Measurements from ENCODE around the gene MCM6. TPM values are rescaled to one million over a fixed set of nuclear protein-coding genes. Genes with fewer than 3 reads are reported as not detected.

The MCM6 gene
- polyA plus RNA-seq, 1 donor from 2014 or later, result 7.0 TPM

DNA sequence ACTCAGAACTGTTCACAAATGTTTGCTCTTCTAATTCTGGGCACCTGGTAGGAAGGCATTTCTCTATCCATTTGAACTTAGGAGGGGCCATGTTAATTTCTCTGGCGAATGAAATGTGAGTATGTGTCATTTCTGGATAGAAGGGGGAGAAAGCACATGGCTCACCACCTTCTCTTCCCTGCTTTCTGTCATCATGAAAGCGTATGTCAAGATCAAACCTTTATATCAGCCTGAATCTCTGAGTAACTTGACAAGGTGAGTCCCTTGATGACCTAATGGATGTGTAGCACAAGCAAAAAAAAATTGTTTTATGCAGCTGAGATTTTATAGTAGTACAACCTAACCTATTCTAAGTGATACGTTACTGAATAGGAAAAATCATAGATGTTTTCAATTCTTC is 27.2 kb downstream of the MCM6 start:
- Histone ChIP-seq H3K4me3 (ENCODE audit: low read length) (no peak overlapping the region), H3K79me2 (replicated peaks; ENCODE audit: insufficient read depth, low read length) (no peaks in the 10 kb centered on the region), H3F3A (ENCODE audit: insufficient read depth, low read length, poor library complexity, severe bottlenecking) (no peaks in the 10 kb centered on the region), H3K9me2 (ENCODE audit: insufficient read depth, low read length) (no peaks in the 10 kb centered on the region), H3K9ac (ENCODE audit: low read length) (no peak overlapping the region), H3K4me2 (ENCODE audit: low read length) (no peak overlapping the region), H4K20me1 (ENCODE audit: insufficient read depth) (no peaks in the 10 kb centered on the region), H3K36me3 (ENCODE audit: insufficient read depth, low read length) (no peaks in the 10 kb centered on the region), H3K27ac (ENCODE audit: low read length) (no peak overlapping the region), H3K27me3 (ENCODE audit: insufficient read depth, low read depth, low read length) (no peaks in the 10 kb centered on the region), H2AFZ (ENCODE audit: low read depth, low read length) (no peak overlapping the region), H3K9me3 (ENCODE audit: low read length) (no peaks in the 10 kb centered on the region)
- TF ChIP-seq RAD21 (conservative IDR thresholded peaks at IDR 0.05) (no peak), SMC3 (conservative IDR thresholded peaks at IDR 0.05; ENCODE audit: poor library complexity) (no peak), EP300 (conservative IDR thresholded peaks at IDR 0.05; ENCODE audit: poor library complexity, severe bottlenecking) (no peak), POLR2AphosphoS5 (IDR thresholded peaks at IDR 0.05) (no peak)

- H2AFZ ChIP-seq (ENCODE audit: low read depth, low read length), result no peak overlapping the region
- no peaks in the 10 kb centered on the region for H3F3A ChIP-seq (ENCODE audit: insufficient read depth, low read length, poor library complexity, severe bottlenecking)
- H3K9ac ChIP-seq (ENCODE audit: low read length), result no peak overlapping the region
- no peaks in the 10 kb centered on the region for H4K20me1 ChIP-seq (ENCODE audit: insufficient read depth)
- no peak overlapping the region for H3K4me2 ChIP-seq (ENCODE audit: low read length)
- no peak overlapping the region for H3K27ac ChIP-seq (ENCODE audit: low read length)
- no peaks in the 10 kb centered on the region for H3K9me3 ChIP-seq (ENCODE audit: low read length)
- no peaks in the 10 kb centered on the region for H3K36me3 ChIP-seq (ENCODE audit: insufficient read depth, low read length)
- no peak overlapping the region for H3K4me3 ChIP-seq (ENCODE audit: low read length)
- H3K9me2 ChIP-seq (ENCODE audit: insufficient read depth, low read length), result no peaks in the 10 kb centered on the region
- H3K27me3 ChIP-seq (ENCODE audit: insufficient read depth, low read depth, low read length), result no peaks in the 10 kb centered on the region
- TF ChIP-seq, protein P1, sequence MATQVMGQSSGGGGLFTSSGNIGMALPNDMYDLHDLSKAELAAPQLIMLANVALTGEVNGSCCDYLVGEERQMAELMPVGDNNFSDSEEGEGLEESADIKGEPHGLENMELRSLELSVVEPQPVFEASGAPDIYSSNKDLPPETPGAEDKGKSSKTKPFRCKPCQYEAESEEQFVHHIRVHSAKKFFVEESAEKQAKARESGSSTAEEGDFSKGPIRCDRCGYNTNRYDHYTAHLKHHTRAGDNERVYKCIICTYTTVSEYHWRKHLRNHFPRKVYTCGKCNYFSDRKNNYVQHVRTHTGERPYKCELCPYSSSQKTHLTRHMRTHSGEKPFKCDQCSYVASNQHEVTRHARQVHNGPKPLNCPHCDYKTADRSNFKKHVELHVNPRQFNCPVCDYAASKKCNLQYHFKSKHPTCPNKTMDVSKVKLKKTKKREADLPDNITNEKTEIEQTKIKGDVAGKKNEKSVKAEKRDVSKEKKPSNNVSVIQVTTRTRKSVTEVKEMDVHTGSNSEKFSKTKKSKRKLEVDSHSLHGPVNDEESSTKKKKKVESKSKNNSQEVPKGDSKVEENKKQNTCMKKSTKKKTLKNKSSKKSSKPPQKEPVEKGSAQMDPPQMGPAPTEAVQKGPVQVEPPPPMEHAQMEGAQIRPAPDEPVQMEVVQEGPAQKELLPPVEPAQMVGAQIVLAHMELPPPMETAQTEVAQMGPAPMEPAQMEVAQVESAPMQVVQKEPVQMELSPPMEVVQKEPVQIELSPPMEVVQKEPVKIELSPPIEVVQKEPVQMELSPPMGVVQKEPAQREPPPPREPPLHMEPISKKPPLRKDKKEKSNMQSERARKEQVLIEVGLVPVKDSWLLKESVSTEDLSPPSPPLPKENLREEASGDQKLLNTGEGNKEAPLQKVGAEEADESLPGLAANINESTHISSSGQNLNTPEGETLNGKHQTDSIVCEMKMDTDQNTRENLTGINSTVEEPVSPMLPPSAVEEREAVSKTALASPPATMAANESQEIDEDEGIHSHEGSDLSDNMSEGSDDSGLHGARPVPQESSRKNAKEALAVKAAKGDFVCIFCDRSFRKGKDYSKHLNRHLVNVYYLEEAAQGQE (IDR thresholded peaks at IDR 0.05; ENCODE audit: borderline replicate concordance), result no peak
- TF ChIP-seq POLR2AphosphoS5 (IDR thresholded peaks at IDR 0.05), result no peak
- TF ChIP-seq CTCF (IDR thresholded peaks at IDR 0.05; ENCODE audit: poor library complexity, severe bottlenecking), result no peak
- TF ChIP-seq EP300 (conservative IDR thresholded peaks at IDR 0.05; ENCODE audit: poor library complexity, severe bottlenecking), result no peak
- TF ChIP-seq RAD21 (conservative IDR thresholded peaks at IDR 0.05), result no peak
- TF ChIP-seq EZH2 (IDR thresholded peaks at IDR 0.05; ENCODE audit: borderline replicate concordance, insufficient read depth, low read length, poor library complexity, severe bottlenecking), result no peak
- TF ChIP-seq SMC3 (conservative IDR thresholded peaks at IDR 0.05; ENCODE audit: poor library complexity), result no peak
- no peak for TF ChIP-seq TAF1 (IDR thresholded peaks at IDR 0.05; ENCODE audit: low read depth)
- TF ChIP-seq MXI1 (conservative IDR thresholded peaks at IDR 0.05; ENCODE audit: poor library complexity, severe bottlenecking), result no peak
- H3K79me2 ChIP-seq (replicated peaks; ENCODE audit: insufficient read depth, low read length), result no peaks in the 10 kb centered on the region
These were observed 30.2 kb downstream of the MCM6 start for GRCh38 chr2:135845997-135846396.

GRCh38 chr2:135845257-135845656 is 31.0 kb downstream of the MCM6 start:
- Histone ChIP-seq H2AFZ (ENCODE audit: low read depth, low read length) (no peak overlapping the region), H3K79me2 (replicated peaks; ENCODE audit: insufficient read depth, low read length) (no peaks in the 10 kb centered on the region), H3K9me3 (ENCODE audit: low read length) (no peaks in the 10 kb centered on the region), H3K36me3 (ENCODE audit: insufficient read depth, low read length) (no peaks in the 10 kb centered on the region), H4K20me1 (ENCODE audit: insufficient read depth) (no peaks in the 10 kb centered on the region), H3K4me3 (ENCODE audit: low read length) (no peak overlapping the region), H3K9me2 (ENCODE audit: insufficient read depth, low read length) (no peaks in the 10 kb centered on the region), H3K4me2 (ENCODE audit: low read length) (no peak overlapping the region), H3K27ac (ENCODE audit: low read length) (no peak overlapping the region), H3F3A (ENCODE audit: insufficient read depth, low read length, poor library complexity, severe bottlenecking) (no peaks in the 10 kb centered on the region), H3K27me3 (ENCODE audit: insufficient read depth, low read depth, low read length) (no peaks in the 10 kb centered on the region), H3K9ac (ENCODE audit: low read length) (no peak overlapping the region)
- TF ChIP-seq, protein P1 (IDR thresholded peaks at IDR 0.05; ENCODE audit: borderline replicate concordance), result no peak
- TF ChIP-seq EZH2 (IDR thresholded peaks at IDR 0.05; ENCODE audit: borderline replicate concordance, insufficient read depth, low read length, poor library complexity, severe bottlenecking) (no peak), CTCF (IDR thresholded peaks at IDR 0.05; ENCODE audit: poor library complexity, severe bottlenecking) (no peak), TAF1 (IDR thresholded peaks at IDR 0.05; ENCODE audit: low read depth) (no peak), POLR2AphosphoS5 (IDR thresholded peaks at IDR 0.05) (no peak)
